ENCODE measurements around the gene NF1. TPM values are rescaled to one million over a fixed set of nuclear protein-coding genes. Genes with fewer than 3 reads are reported as not detected.

NF1 gene
- polyA plus RNA-seq, 1 of the 3 experiments (the other 2 are of a cell fraction): 19.6 TPM

GRCh38 chr17:31327534-31328159 lies 232.9 kb downstream of the NF1 start:
- Histone ChIP-seq H3K36me3 (replicated peaks in 1 of 2; ENCODE audit: control insufficient read depth in 1 of 2, insufficient read depth in 2 of 2, low read length in 1 of 2) (peaks cover 12 to 36% of the 10 kb centered on the region in 2 experiments), H4K20me1 (ENCODE audit: insufficient read depth) (no peaks in the 10 kb centered on the region), H3F3A (replicated peaks; ENCODE audit: insufficient read depth) (peaks cover 21% of the 10 kb centered on the region), H3K9ac (peak overlapping the region; percentile 46; the same call in 1 of the 2 replicates), H3K9me3 (no peaks in the 10 kb centered on the region), H3K9me2 (no peaks in the 10 kb centered on the region), H3K27ac (ENCODE audit: low read depth in 2 of 2, low read length in 1 of 2) (peak overlapping the region in 1 of 2 experiments; percentile 90; a peak in 2 of 4 replicates), H3K4me3 (ENCODE audit: low read depth in 2 of 2, low read length in 1 of 2) (no peak overlapping the region), H3K4me1 (ENCODE audit: control insufficient read depth in 1 of 2, insufficient read depth in 2 of 2, low read depth in 1 of 2, low read length in 1 of 2) (peaks cover 0 to 12% of the 10 kb centered on the region in 2 experiments; a peak in 1 of 4 replicates), H2AFZ (ENCODE audit: low read depth) (no peak overlapping the region), H3K27me3 (ENCODE audit: insufficient read depth) (no peaks in the 10 kb centered on the region), H3K79me2 (ENCODE audit: insufficient read depth) (peaks cover 3% of the 10 kb centered on the region; the same call in 1 of the 2 replicates), H3K4me2 (peak overlapping the region; percentile 17; the same call in 1 of the 2 replicates)
- TF ChIP-seq EP300 (IDR thresholded peaks at IDR 0.05; ENCODE audit: borderline replicate concordance in 1 of 2, low read depth in 1 of 2, low read length in 1 of 2): peak in 1 of 2 experiments; percentile 65; a peak in 2 of 4 replicates
- peak; percentile 63 for TF ChIP-seq JUND (IDR thresholded peaks at IDR 0.05)
- peak; percentile 40; the same call in 1 of the 2 replicates for TF ChIP-seq POLR2AphosphoS5 (IDR thresholded peaks at IDR 0.05; ENCODE audit: low read depth, low read length)
- TF ChIP-seq, protein P1, sequence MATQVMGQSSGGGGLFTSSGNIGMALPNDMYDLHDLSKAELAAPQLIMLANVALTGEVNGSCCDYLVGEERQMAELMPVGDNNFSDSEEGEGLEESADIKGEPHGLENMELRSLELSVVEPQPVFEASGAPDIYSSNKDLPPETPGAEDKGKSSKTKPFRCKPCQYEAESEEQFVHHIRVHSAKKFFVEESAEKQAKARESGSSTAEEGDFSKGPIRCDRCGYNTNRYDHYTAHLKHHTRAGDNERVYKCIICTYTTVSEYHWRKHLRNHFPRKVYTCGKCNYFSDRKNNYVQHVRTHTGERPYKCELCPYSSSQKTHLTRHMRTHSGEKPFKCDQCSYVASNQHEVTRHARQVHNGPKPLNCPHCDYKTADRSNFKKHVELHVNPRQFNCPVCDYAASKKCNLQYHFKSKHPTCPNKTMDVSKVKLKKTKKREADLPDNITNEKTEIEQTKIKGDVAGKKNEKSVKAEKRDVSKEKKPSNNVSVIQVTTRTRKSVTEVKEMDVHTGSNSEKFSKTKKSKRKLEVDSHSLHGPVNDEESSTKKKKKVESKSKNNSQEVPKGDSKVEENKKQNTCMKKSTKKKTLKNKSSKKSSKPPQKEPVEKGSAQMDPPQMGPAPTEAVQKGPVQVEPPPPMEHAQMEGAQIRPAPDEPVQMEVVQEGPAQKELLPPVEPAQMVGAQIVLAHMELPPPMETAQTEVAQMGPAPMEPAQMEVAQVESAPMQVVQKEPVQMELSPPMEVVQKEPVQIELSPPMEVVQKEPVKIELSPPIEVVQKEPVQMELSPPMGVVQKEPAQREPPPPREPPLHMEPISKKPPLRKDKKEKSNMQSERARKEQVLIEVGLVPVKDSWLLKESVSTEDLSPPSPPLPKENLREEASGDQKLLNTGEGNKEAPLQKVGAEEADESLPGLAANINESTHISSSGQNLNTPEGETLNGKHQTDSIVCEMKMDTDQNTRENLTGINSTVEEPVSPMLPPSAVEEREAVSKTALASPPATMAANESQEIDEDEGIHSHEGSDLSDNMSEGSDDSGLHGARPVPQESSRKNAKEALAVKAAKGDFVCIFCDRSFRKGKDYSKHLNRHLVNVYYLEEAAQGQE (IDR thresholded peaks at IDR 0.05; ENCODE audit: low read depth, low read length): no peak
- peak; percentile 78 for TF ChIP-seq TEAD4 (IDR thresholded peaks at IDR 0.05; ENCODE audit: borderline replicate concordance, insufficient read depth)
- no peak for TF ChIP-seq MAX (IDR thresholded peaks at IDR 0.05; ENCODE audit: low read depth)
- peak; percentile 29; the same call in 1 of the 2 replicates for TF ChIP-seq RXRA (IDR thresholded peaks at IDR 0.05; ENCODE audit: borderline replicate concordance, low read depth)
- no peak for TF ChIP-seq EZH2phosphoT487 (IDR thresholded peaks at IDR 0.05; ENCODE audit: borderline replicate concordance, low read depth)
- peak; percentile 76; the same call in 1 of the 2 replicates for TF ChIP-seq FOSL2 (IDR thresholded peaks at IDR 0.05; ENCODE audit: borderline replicate concordance, low read depth)
- CTCF ChIA-PET: no interaction called here
- POLR2A ChIA-PET: no interaction called here
- no peak for DNase-seq
- WGBS (ENCODE audit: low lambda C conversion rate): 79% methylated on average over 9 of the region's 12 CpGs

DNA sequence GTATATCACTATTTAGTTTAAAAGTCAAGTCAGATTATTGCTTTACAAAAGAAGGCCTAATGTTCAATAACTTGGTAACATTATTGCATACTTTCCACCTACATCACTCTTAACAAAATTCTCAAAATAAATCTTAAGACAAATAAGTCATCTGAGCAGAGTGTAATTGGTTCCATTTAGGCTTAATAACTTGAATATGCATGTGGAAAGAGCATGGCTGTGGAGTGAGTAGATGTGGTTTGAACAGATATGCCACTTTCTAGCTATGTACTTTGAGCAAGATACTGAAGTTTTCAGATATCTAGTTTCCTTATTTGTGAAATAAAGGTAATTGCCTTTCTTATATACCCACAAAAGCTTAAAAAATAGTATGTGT lies 233.4 kb downstream of the NF1 start:
- peaks cover 13 to 39% of the 10 kb centered on the region in 2 experiments for H3K36me3 ChIP-seq (replicated peaks in 1 of 2; ENCODE audit: control insufficient read depth in 1 of 2, insufficient read depth in 2 of 2, low read length in 1 of 2)
- no peak overlapping the region for H2AFZ ChIP-seq (ENCODE audit: low read depth)
- no peaks in the 10 kb centered on the region for H3K9me3 ChIP-seq
- H3K27me3 ChIP-seq (ENCODE audit: insufficient read depth): no peaks in the 10 kb centered on the region
- ChIA-PET CTCF (no interaction called here), POLR2A (no interaction called here)
- H3K4me1 ChIP-seq (ENCODE audit: control insufficient read depth in 1 of 2, insufficient read depth in 2 of 2, low read depth in 1 of 2, low read length in 1 of 2): peaks cover 0 to 12% of the 10 kb centered on the region in 2 experiments; a peak in 1 of 4 replicates
- no peaks in the 10 kb centered on the region for H3K9me2 ChIP-seq
- H3F3A ChIP-seq (replicated peaks; ENCODE audit: insufficient read depth): peaks cover 21% of the 10 kb centered on the region
- H3K27ac ChIP-seq (ENCODE audit: low read depth in 2 of 2, low read length in 1 of 2): peak overlapping the region in 1 of 2 experiments; percentile 90; a peak in 2 of 4 replicates
- H3K4me3 ChIP-seq (ENCODE audit: low read depth in 2 of 2, low read length in 1 of 2): no peak overlapping the region
- no peaks in the 10 kb centered on the region for H4K20me1 ChIP-seq (ENCODE audit: insufficient read depth)
- TF ChIP-seq PBX3 (IDR thresholded peaks at IDR 0.05): no peak
- peak overlapping the region; percentile 17; the same call in 1 of the 2 replicates for H3K4me2 ChIP-seq
- peak overlapping the region; percentile 46; the same call in 1 of the 2 replicates for H3K9ac ChIP-seq
- H3K79me2 ChIP-seq (ENCODE audit: insufficient read depth): no peaks in the 10 kb centered on the region; the same call in 1 of the 2 replicates
- DNase-seq: no peak
